Astrocyte (in vitro differentiated cells and primary cell): Measurements from ENCODE around the gene SEC31B.

Experiments used
- CTCF ChIP-seq: IDR thresholded peaks from 2 replicates; pipeline ENCODE4 v1.5.1; 2011; ENCODE audit warnings: low read depth, mild to moderate bottlenecking, inconsistent platforms, low read length, moderate library complexity; ENCODE audit not compliant: insufficient read depth
- EZH2 ChIP-seq: IDR thresholded peaks from 2 replicates; pipeline ENCODE4 v1.6.1; 2012; ENCODE audit warnings: mild to moderate bottlenecking, low read length, inconsistent platforms; ENCODE audit not compliant: insufficient read depth

- TF ChIP-seq CTCF (no peak), EZH2 (no peak)
Measured at GRCh38 chr10:100479037-100479436, 40.6 kb downstream of the SEC31B start.
